GM21717 (cell line): ENCODE results near the gene TOP3B.
"Not testable (repeated sequence)": the region's sequence is repeated elsewhere in the genome, so short reads cannot be mapped to it uniquely, and the experiment has no call there.

ENCODE experiments used
- ATAC-seq: cut with Tn5 transposase; IDR thresholded peaks from one replicate; pipeline ENCODE4 v1.9.1; 2021; ENCODE audit warnings: mild to moderate bottlenecking, moderate library complexity; ENCODE audit not compliant: unreplicated experiment

TOP3B gene

GRCh38 chr22:21947040-21948014, 35.3 kb downstream of the TOP3B start:
- ATAC-seq, result no peak

GRCh38 chr22:21946262-21946925, 36.2 kb downstream of the TOP3B start:
- no peak for ATAC-seq

GRCh38 chr22:21945453-21946261, 36.9 kb downstream of the TOP3B start:
- ATAC-seq, result no peak

DNA sequence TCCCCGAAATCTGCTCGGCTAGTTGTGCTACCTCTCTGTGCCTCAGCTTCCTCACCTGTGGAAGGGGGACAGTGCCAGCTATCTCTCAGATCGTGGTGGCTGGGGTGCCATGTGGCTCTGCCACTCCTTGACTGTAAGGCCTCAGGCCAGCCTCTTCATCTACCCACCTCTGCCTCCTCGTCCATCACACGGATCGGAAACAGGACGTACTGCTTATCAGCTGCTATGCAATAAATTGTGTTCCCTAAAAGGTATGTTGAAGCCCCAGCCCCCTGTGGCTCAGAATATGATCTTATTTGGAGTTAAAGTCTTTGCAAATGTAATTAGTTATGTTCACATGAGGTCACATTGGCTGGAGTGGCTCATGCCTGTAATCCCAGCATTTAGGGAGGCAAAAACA, 37.7 kb downstream of the TOP3B start:
- no peak for ATAC-seq

GRCh38 chr22:21943571-21944448, 38.8 kb downstream of the TOP3B start:
- no peak for ATAC-seq

DNA sequence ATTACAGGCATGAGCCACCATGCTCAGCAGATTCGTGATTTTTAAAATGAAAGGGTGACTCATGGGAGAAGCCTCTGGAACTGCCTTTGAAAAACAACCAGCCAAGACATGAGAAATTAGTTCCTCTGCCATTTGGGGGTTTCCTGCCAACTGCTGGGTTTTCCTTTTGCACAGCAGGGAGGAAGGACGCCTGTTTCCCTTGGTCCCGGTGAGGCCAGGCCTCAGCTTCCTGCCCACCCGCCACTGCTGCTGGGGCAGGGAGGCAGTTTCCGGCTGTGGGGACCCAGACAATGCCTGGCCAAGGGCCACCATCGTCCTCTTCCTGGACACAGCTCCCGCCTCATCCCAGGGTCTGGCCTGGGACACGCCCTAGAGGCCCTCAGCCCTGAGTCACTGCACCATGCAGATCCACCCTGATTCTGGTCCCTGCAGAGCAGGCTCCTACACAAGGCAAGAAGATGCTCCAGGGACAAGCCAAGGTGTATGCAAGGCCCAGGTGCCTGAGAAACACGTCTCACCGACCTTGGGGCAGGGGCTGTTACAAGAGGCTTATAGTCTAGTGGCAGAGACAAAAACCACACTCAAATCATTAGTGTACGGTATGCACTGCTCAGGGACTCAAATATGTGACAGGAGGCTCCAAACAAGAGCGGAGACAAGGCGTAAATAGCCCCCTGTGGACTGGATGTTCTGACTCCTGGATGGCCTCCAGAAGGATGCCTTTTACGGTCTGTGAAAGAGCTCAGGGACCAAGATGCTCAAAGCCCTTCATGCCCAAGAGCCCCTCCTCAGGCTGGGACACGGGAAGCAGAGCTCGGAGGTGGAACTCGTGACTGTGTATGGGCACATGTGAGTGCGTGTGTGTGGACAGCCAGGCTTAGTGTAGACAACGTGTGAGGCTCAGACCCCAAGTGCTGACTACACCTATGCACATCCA, 39.9 kb downstream of the TOP3B start:
- ATAC-seq, result no peak

GRCh38 chr22:21941921-21942320, 40.7 kb downstream of the TOP3B start:
- no peak for ATAC-seq

DNA sequence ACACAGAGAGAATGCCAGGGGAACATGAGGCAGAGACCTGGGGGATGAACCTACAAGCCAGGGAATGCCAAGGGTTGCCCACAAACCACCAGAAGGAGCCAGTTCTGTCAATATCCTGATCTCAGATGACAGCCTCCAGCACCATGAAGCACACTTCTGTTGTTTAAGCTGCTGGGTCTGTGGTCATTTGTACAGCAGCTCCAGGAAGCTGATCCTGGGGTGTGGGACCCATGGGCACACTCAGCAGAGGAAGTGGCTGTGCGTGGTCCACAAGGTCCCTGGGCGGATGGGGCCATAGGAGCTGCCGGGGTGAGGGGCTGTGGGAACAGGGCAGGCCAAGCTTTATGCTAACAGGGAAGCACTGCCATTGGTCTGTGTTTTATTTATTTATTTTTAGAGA, 42.1 kb downstream of the TOP3B start:
- ATAC-seq, result no peak

DNA sequence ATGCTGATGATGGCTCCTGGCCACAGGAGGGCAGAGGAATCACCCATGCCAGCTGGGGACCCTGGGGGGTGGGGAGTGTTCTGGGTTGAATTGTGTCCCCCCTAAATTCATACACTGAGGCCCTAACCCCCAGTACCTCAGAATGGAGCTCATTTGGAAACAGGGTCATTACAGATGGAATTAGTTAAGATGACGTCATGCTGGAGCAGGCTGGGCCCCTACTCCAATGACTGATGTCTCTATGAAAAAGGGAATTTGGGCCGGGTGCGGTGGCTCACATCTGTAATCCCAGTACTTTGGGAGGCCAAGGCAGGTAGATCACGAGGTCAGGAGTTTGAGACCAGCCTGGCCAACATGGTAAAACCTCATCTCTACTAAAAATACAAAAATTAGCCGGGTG, 42.7 kb downstream of the TOP3B start:
- ATAC-seq, result not testable (repeated sequence)

DNA sequence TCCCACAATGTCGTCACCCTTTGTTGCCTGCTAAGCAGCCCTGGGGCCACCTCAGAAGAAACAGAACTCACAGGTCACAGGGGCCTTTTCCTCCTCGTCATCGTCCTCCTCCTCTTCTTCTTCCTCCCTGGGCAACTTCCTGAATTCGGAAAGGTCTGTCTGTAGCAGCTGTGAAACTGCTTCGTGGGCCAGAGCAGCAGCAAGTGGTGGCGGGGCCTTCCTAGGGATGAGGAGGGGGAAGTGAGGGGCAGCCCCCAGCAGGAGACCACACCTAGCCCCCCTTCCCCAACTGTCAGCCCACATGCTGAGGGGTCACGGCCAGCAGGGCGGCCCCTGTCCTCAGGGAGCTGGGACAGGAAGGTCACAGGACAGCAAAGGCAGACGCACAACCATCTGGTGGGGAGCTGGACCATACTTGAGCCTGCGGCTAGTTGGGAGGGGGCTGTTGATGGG, 43.1 kb downstream of the TOP3B start:
- no peak for ATAC-seq

GRCh38 chr22:21938906-21939305, 43.7 kb downstream of the TOP3B start:
- no peak for ATAC-seq

DNA sequence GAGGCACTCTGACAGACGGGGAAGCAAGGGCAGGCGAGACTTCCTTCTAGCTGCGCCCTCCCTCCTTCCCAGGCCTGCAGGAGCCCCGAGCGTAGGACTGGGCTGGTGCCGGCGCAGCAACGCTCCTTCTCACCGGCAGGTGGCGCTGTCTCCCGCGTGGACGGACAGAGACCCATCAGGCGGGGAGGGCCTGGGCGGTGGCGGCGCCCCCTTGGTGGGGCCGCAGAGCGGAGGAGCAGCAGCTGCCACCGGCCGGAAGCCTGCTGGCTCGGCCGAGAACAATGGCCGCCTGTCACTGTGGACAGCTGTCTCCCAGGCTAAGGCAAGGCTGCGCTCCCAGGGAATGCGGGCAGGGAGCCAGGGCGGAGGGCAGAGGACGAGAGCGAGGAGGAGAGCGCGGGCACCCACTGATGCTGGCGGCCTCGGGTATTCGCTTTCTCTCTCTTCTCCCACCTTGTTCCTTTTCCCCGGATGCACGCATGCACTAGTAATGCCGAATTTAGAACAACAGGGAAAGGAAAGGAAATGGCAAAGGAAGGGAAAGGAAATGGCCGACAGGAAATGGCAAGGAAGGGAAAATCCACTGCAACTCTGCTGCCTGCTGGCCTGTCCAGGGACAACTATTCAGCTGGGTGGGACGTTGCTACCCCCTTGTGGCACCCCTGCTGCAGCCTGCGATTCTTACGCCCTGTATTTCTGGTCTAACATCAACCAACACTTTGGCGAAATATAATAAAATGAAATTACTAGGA, 44.3 kb downstream of the TOP3B start:
- ATAC-seq, result peak; percentile 87

DNA sequence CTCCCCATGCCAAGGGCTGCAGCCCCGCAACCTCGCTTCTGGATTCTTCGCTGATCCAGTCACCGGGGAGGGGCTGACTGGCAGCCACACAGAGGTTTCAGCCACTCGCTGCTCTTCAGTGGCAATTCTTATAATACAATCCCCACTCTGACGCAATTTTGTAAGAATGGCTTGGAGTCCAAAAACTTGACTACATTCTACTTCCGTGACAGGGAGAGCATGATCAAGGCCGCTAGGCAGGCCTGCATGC, 44.8 kb downstream of the TOP3B start:
- ATAC-seq, result no peak

DNA sequence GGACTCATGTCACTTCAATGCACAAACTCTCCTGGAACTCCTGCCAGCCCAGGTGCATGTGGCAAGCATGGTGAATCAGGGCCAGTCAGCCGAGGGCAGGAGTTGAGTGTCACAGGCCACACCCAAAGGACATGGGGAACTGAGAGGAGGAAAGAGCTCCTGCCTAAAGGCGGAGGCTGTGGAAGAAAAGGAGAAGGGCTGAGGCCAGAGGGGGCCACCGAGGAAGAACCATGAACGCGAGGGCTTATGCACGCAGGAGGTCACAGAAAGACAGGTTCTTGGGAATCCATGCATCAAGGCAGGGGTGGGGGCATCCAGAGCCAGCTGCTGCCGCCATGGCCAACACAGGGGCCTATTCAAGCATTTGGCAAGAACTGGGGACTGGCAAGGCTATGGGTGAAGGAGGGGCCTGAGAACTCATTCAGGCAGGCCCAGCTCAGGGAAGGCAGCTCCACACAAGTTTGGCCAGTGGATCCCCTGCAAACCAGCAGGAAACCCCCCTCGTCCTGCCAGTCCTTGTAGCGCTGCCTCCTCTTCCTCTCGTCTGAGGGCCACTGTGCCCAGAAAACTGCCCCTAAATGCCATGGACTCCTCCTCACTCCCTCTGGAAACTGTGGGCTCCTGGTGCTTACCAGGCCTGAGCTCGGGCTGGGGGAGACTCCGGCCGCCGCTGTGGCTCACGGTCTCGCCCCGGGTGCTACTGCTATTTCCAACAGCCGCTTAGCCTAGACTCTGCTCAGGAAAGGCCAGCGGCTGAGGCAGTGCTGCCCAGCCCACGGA, 45.4 kb downstream of the TOP3B start:
- ATAC-seq, result no peak

GRCh38 chr22:21936151-21936775, 46.3 kb downstream of the TOP3B start:
- ATAC-seq, result no peak

DNA sequence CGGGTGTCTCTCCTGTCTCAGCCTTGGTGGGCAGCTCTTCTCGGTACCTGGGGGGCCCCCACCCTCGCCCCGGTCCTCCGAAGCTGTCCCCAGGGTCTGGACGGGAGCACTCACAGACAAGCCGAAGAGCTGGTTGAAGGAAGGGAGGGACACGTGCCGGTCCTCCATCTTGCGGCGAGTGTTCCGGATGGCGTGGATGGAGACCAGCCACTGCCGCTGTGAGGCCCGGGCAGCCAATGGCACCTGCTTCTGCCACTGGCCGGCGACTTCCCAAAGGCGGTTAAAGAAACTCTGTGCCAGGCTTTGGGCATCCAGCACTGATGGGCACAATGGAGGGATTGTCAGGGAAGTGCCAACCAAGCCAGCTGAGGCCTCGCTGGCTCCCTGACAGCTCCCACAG, 48.7 kb downstream of the TOP3B start:
- ATAC-seq, result no peak

- ATAC-seq, result no peak
Observed at GRCh38 chr22:21933413-21933812, 49.2 kb downstream of the TOP3B start.

DNA sequence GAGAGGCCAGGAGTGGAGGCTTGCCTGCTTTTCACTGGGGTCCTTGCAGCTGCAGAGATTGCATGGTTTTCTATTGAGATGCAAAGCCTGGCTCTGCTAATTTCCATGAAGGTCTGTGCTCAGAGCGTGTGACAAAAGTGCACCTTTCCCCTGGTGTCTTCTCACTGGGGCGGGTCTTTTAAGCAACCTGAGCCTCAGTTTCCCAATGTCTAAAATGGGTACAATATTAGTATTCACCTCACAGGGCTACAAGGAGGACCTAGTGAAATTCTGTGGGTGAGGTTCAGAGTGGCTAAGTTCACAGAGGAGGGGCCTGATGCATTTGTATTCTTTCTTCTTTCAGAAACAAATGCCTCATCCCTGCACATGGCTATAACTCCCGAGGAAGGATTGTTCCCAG, 50.2 kb downstream of the TOP3B start:
- no peak for ATAC-seq
